Measurements from ENCODE around the gene TH.

GRCh38 chr11:2132246-2132645 lies 39.4 kb downstream of the TH start:
- TF ChIP-seq POLR2A (IDR thresholded peaks at IDR 0.05), result no peak
- TF ChIP-seq CTCF (IDR thresholded peaks at IDR 0.05), result no peak
